NCI-H2227 (cell line): Measurements from ENCODE around the gene TRIM3.

Experiments used
- DNase-seq: peaks from one replicate; lab custom pipeline; 2025; ENCODE audit not compliant: unreplicated experiment; lab: John Stamatoyannopoulos, UW

The TRIM3 gene

GRCh38 chr11:6481012-6481923, 7.5 kb upstream of the TRIM3 start, which contains the start of the genes ARFIP2 and TIMM10B:
Gene ARFIP2 (minus strand): TSS chr11:6481331. CDS start chr11:6480421, 910 bp downstream.
Gene TIMM10B (plus strand): TSS chr11:6481501. CDS start chr11:6481517, 16 bp downstream.
- peak; percentile 99 for DNase-seq

GRCh38 chr11:6480299-6480914, 6.7 kb upstream of the TRIM3 start:
- DNase-seq = no peak

DNA sequence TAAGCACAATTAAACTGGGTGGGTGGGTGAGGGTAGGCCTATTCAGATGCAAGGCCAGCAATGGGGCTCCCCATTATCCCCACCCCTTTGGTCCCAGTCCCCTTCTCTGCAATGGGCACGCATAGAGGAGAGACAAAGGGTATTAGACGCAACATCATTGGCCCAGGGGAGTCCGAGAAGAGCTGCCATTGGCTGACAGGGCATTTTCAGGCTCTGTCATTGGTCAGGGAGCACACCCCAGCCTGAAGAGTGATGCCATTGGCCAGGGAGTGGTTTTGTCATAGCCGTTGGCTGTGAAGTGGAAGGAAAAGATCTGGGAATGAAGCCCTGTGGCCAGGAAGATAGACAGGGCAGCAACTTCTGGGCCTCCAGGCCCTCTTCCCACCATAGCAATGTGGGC, 2.8 kb upstream of the TRIM3 start:
- no peak for DNase-seq

DNA sequence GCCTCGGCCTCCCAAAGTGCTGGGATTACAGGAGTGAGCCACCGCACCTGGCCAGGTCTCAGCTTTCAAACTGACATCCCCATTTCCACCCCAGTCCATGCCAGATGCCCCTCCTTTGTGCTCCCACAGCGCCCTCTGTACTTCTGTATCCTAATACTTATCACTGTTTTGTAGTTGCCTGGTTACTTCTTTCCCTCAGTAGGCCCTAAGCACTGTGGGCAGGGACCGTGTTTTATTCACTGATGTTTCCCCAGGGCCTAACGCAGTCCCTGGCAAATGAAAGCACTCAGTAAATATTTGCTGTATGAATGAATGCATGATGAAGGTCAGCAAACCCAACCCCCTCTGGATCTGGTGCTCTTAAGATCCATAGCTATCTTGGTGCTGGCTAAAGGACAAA, 2.2 kb upstream of the TRIM3 start:
- DNase-seq = no peak

DNA sequence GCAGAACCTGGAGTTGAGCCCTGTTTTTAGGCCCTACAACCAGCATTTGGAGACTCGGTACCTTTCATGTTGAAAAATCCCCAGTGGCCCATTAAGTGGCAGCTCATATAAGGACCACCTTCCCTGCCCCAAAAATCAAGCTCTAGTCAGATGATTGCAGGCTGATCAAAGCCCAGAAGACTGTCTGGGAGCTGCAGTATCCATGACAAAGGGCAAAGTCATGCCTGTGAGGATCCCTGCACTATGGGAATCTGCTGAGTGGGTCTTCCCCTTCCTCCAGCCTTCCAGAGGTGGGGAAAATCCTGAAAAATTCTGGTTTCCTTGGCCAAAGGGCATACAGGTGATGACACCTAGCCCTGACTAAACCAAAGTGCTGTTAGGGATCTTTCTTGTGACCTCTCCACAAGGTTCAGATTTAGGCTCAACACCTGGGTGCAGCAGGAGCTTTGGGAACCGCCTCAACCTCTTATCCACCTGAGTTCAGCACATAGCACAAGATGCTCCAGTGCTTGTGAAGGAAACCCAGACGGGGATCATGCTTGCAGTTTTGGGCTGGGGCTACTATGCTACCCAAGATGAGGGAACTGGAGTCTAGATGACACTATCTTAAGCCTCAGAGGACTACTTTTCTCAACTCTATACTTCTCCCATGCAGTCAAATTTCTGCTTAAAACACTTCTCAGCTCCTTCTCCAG, 1.2 kb upstream of the TRIM3 start:
- no peak for DNase-seq

GRCh38 chr11:6474413-6474792, 662 bp upstream of the TRIM3 start:
- DNase-seq = no peak

DNA sequence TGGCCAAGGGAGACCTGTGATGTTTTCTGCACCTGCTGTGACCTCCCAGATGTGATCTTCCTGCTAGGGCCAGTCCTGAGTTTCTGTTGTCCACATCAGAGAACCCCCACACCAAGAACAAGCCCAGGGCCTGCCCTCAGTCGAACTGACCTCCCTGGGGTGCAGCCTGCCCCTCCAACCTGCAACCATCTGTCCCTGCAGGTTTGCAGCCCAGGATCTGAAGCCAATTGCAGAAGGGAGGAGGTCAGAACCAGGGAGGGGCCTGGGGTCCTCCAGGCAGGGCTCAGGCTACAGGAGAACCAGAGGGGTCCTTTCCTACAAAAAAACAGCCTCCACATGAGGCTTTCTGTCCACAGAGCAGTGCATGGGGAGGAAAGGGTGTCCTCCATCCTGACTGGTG, 807 bp downstream of the TRIM3 start:
- no peak for DNase-seq

- no peak for DNase-seq
Observed at GRCh38 chr11:6469599-6469998, 4.1 kb downstream of the TRIM3 start.

GRCh38 chr11:6468712-6469495, 4.8 kb downstream of the TRIM3 start:
- DNase-seq = peak; percentile 96

DNA sequence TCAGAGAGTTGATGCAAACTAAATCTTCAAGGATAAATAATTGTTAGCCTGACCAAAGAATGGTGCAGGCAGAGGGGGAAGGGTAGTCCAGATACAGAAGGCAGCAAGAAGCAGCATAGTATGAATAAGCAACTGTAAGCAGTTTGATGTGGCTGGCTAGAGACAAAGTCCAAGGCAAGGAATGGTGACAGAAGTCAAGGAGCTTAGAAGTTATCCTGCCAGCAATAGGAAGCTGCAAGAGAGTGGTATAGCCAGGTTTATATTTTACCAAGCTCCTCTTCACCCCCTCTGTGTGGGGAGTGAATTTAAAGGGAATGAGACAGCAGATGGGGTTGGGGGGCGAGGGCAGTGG, 14.7 kb downstream of the TRIM3 start:
- no peak for DNase-seq

DNA sequence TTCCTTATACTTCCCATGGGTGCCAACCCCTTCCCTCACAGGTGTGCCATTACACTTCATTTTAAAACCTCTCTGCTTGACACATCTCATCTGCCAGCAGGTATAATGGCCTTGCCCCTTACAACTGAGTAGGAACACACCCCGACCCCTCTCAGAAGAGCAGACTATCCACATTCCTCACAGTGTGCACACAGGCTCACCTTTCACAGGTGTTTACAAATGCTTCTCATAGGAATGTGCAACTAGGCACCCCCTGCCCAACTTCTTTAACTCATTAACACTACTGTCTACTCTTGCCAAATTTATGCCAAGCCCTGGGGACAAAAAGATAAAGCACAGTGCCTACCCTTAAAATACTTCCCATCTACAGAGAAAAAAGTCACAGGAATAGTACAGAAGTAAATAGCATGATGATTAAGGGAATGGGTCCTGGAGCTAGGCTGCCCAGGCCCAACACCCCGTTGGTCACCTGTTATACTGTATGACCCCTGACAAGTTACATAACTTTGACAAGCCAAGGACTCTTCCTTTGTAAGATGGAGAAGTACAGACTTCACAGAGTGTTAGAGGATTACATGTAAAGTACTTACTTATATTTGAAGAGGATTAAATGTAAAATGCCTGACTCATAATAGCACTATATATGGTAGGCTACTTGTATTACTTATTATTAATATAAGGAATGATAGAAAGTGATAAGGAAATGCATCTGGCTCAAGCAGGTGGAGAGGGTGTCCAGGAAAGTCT, 15.2 kb downstream of the TRIM3 start:
- DNase-seq = no peak

DNA sequence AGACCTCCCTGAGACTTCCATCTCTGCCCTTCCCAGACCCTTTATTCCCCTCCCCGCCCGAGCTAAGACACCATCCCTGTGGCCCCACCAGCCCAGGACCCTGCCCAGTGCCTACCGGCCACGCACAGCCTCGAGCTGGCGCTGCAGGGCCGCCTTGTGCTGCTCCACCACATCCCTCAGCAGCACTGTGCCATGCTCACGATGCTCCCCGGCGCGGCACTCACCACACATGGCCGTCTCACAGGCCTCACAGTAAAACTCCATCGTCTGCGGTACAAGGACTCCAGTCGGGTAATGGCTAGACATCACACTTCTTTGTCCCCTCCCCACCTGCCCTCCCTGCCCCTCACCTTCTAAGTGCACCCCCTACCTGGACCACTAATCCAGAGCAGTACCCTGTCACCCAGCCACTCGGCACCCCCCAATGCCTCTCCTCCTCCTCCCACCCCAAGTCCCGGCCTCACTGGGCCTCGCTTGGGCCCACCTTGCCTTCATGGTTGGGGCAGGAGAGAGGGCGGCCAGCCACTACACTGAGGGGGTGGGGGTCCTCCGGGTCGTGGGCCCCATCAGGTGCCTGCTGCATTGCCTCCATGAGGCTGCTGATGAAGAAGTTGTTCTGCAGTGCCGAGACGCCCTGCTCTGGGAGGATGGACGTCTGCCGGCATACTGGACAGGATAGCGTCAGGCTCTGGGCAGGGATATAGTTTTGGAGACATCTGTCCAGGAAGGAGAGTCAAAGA, 16.0 kb downstream of the TRIM3 start:
- no peak for DNase-seq

DNA sequence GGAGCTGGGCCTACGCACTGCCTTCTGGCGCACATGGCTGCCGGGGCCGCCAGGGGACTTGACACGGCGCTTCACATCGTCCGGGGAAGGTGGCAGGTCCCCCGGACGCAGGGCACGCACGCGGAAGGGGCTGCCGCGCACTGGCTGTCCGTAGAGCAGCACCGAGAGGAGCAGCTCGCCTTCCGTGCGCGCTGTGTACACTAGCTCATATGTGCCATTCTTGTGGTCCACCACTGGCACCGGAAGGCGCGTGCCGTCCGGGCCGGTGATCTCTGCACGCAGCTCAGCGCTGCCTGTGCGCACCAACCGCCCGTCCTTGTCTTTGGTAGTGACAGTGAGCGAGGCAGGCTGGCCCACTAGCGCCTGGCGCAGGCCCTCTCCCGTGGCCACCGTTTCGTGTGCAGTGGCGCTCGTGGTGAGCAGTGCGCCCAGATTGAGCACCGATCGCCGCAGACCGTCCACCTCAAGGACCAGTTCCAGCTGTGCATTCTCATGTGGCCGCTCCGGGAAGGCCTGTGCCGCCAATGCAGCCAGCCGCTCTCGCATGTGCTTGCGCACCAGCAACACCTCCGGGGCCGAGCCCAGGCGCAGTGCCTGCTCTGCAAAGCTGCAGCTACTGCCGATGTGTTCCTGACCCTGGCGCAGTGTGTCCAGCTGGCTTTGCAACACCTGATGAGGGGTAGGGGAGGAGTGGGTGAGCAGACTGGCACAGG, 17.2 kb downstream of the TRIM3 start:
- DNase-seq = no peak

GRCh38 chr11:6455070-6455469, 18.7 kb downstream of the TRIM3 start:
- no peak for DNase-seq

GRCh38 chr11:6453152-6453551, 20.6 kb downstream of the TRIM3 start:
- no peak for DNase-seq

DNA sequence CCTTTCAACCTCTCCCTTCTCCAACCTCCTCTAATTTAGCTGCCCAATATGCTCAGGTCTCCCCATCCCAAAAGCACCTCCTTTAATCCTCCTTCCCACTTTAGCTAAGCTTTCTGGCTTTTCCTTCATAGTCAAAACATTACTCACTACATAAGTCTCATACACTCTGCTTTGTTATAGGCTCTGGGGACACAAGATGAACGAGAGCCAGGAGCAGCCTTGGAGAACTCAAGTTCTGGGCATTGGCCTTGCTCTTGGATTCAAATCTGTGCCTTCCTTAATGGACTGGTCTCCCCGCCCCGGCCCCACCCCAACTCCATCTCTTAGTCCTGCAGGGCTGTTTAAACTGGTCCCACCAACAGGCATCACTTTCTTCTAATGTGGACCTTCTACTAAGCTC, 21.5 kb downstream of the TRIM3 start:
- DNase-seq = no peak

DNA sequence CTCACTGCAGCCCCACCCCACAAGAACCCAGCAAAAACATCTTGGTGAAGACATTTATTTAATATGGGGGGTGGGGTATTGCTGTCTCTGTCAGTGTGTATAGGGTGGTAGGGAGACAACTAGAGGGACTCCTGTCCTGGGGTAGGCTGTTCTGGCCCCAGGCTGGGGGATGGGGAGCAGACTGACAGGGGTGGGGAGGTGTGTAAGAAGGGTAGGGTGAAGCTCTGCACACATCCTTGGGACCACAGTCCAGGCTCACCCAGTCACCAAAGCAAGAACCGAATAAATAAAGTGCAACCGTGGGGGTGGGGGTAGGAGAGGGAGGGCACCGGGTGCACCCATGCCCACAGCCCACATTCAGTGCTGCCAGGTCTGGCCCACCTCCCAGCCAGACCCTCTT, 25.2 kb downstream of the TRIM3 start:
- no peak for DNase-seq

DNA sequence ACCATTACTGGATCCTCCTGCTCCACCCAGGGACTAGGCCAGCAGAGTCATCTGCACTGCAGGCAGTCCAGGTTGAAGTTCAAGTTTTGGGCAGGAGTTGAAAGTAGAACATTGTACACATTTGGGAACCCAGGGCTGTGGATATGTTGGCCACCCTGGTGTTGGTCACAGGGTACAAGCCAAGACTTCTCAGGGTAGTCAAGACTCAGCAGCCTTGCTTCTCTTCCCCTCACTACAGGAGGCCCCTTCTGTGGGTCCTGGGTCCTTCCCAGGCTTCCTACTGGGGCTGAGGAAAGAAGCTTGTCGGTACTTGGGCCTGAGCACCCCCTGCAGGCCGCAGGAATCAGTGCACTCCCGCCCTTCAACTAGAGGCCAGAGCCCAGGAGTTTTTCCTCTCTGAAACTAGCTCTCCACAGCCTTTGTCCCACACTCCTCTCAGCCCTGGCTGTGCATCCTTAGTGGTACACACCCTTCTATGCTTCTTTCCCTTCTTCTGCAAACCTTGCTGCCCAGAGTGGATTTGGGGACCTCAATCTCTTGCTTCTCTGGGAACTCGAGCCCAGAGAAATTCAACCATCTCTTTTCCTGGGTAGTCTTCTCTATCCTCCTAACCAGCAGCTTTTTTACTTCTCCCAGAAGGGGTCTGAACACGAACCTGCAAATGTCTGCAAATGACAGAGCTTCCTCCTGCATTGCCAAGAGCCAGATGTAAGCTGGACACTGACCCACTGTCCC, 30.3 kb downstream of the TRIM3 start:
- peak; percentile 75 for DNase-seq
